Measurements from ENCODE around the gene TBX3. TPM values are rescaled to one million over a fixed set of nuclear protein-coding genes. Genes with fewer than 3 reads are reported as not detected.

Gene TBX3
- total and polyA plus RNA-seq, 4 donors = 5.8 to 26.8 (median 17.6) TPM

GRCh38 chr12:114627393-114627792 lies 56.6 kb downstream of the TBX3 start:
- no peaks in the 10 kb centered on the region for H3K27me3 ChIP-seq (ENCODE audit: control insufficient read depth in 4 of 4, insufficient read depth in 4 of 4, low read length in 3 of 4)
- TF ChIP-seq HNF4A (conservative IDR thresholded peaks at IDR 0.05) = no peak
- TF ChIP-seq ZBTB33 (IDR thresholded peaks at IDR 0.05) = no peak
- no peak for TF ChIP-seq NR2F2 (IDR thresholded peaks at IDR 0.05)
- no peak for TF ChIP-seq REST (IDR thresholded peaks at IDR 0.05)
- TF ChIP-seq EGR1 (IDR thresholded peaks at IDR 0.05; ENCODE audit: low read depth in 2 of 2) = no peak
- no peak for TF ChIP-seq YY1 (IDR thresholded peaks at IDR 0.05)
- no peak for TF ChIP-seq ATF3 (IDR thresholded peaks at IDR 0.05)
- TF ChIP-seq GABPA (IDR thresholded peaks at IDR 0.05 in 1 of 2, conservative IDR thresholded peaks at IDR 0.05 in 1 of 2) = no peak
- no peak for TF ChIP-seq RXRA (IDR thresholded peaks at IDR 0.05)
- no peak for TF ChIP-seq SP1 (IDR thresholded peaks at IDR 0.05)
- no peak for TF ChIP-seq MAX (IDR thresholded peaks at IDR 0.05)
- TF ChIP-seq JUND (IDR thresholded peaks at IDR 0.05) = no peak
- TF ChIP-seq FOXA2 (IDR thresholded peaks at IDR 0.05) = no peak
- TF ChIP-seq FOXA1 (IDR thresholded peaks at IDR 0.05) = no peak
- no peak for TF ChIP-seq HNF4G (IDR thresholded peaks at IDR 0.05)
- TF ChIP-seq RAD21 (IDR thresholded peaks at IDR 0.05) = no peak
- TF ChIP-seq TAF1 (conservative IDR thresholded peaks at IDR 0.05) = no peak
- DNase-seq (ENCODE audit: low spot score) = no peak
- no peaks in the 10 kb centered on the region for H3K4me1 ChIP-seq (ENCODE audit: control insufficient read depth in 4 of 4, insufficient read depth in 4 of 4, low read length in 3 of 4)
- H3K9me3 ChIP-seq (ENCODE audit: control insufficient read depth in 4 of 4, low read length in 3 of 4) = no peaks in the 10 kb centered on the region
- no peak overlapping the region for H3K4me3 ChIP-seq (ENCODE audit: low read depth in 1 of 3, low read length in 3 of 3)
- H3K36me3 ChIP-seq (ENCODE audit: control insufficient read depth in 4 of 4, insufficient read depth in 3 of 4, low read depth in 1 of 4, low read length in 3 of 4) = no peaks in the 10 kb centered on the region
- H3K9ac ChIP-seq (ENCODE audit: low read depth in 1 of 2, low read length in 2 of 2) = no peak overlapping the region
- no peak overlapping the region for H3K27ac ChIP-seq (ENCODE audit: low read depth in 1 of 2, low read length in 2 of 2)

GRCh38 chr12:114625294-114625851 lies 58.6 kb downstream of the TBX3 start:
- no peak overlapping the region for H3K27ac ChIP-seq (ENCODE audit: low read depth in 1 of 2, low read length in 2 of 2)
- H3K4me1 ChIP-seq (ENCODE audit: control insufficient read depth in 4 of 4, insufficient read depth in 4 of 4, low read length in 3 of 4) = no peaks in the 10 kb centered on the region
- 58% methylated on average over 7 of the region's 7 CpGs for WGBS
- peak; percentile 60 for DNase-seq (ENCODE audit: low spot score)
- no peaks in the 10 kb centered on the region for H3K36me3 ChIP-seq (ENCODE audit: control insufficient read depth in 4 of 4, insufficient read depth in 3 of 4, low read depth in 1 of 4, low read length in 3 of 4)
- H3K27me3 ChIP-seq (ENCODE audit: control insufficient read depth in 4 of 4, insufficient read depth in 4 of 4, low read length in 3 of 4) = no peaks in the 10 kb centered on the region
- H3K9ac ChIP-seq (ENCODE audit: low read depth in 1 of 2, low read length in 2 of 2) = no peak overlapping the region
- TF ChIP-seq JUND (IDR thresholded peaks at IDR 0.05) (no peak), CTCF (IDR thresholded peaks at IDR 0.05; ENCODE audit: low read depth, low read length, missing input control) (peak; percentile 59), RAD21 (IDR thresholded peaks at IDR 0.05) (peak; percentile 73 to 87)
- H3K4me3 ChIP-seq (ENCODE audit: low read depth in 1 of 3, low read length in 3 of 3) = no peak overlapping the region
- H3K9me3 ChIP-seq (ENCODE audit: control insufficient read depth in 4 of 4, low read length in 3 of 4) = peaks cover 0 to 5% (median 2%) of the 10 kb centered on the region in 4 donors

All from liver (tissue), 9 donors.